HG02943 (cell line): Measurements from ENCODE around the gene MAP7.

ENCODE experiments used
- ATAC-seq: cut with Tn5 transposase; IDR thresholded peaks from one replicate; pipeline ENCODE4 v1.9.1; 2021; ENCODE audit warnings: mild to moderate bottlenecking, low read depth, moderate library complexity; ENCODE audit not compliant: unreplicated experiment

The MAP7 gene

GRCh38 chr6:136429264-136430065 lies 120.8 kb downstream of the MAP7 start:
- ATAC-seq = no peak

GRCh38 chr6:136427378-136427717 lies 122.9 kb downstream of the MAP7 start:
- ATAC-seq = no peak

- ATAC-seq = no peak
These were observed 123.4 kb downstream of the MAP7 start for GRCh38 chr6:136426627-136427377.

- no peak for ATAC-seq
These were observed 124.4 kb downstream of the MAP7 start for GRCh38 chr6:136425793-136426192.

GRCh38 chr6:136424901-136425300 lies 125.3 kb downstream of the MAP7 start:
- ATAC-seq = no peak

GRCh38 chr6:136424450-136424849 lies 125.8 kb downstream of the MAP7 start:
- ATAC-seq = no peak

- ATAC-seq = no peak
These were observed 128.6 kb downstream of the MAP7 start for GRCh38 chr6:136421537-136422158.

GRCh38 chr6:136420853-136421252 lies 129.4 kb downstream of the MAP7 start:
- ATAC-seq = no peak

GRCh38 chr6:136415351-136416007 lies 134.7 kb downstream of the MAP7 start:
- ATAC-seq = no peak

- ATAC-seq = no peak
These were observed 137.8 kb downstream of the MAP7 start for GRCh38 chr6:136412410-136412809.

- no peak for ATAC-seq
These were observed 138.5 kb downstream of the MAP7 start for GRCh38 chr6:136411453-136412354.

GRCh38 chr6:136411025-136411325 lies 139.2 kb downstream of the MAP7 start:
- ATAC-seq = no peak

GRCh38 chr6:136410201-136411024 lies 139.8 kb downstream of the MAP7 start:
- no peak for ATAC-seq

- ATAC-seq = no peak
These were observed 140.6 kb downstream of the MAP7 start for GRCh38 chr6:136409597-136409996.

GRCh38 chr6:136408204-136408603 lies 142.0 kb downstream of the MAP7 start:
- no peak for ATAC-seq

GRCh38 chr6:136405420-136406029 lies 144.7 kb downstream of the MAP7 start:
- no peak for ATAC-seq

GRCh38 chr6:136404627-136405419 lies 145.4 kb downstream of the MAP7 start:
- ATAC-seq = no peak

- ATAC-seq = no peak
These were observed 146.2 kb downstream of the MAP7 start for GRCh38 chr6:136404007-136404406.
